GM18511 (cell line): ENCODE results near the gene GMEB2.

Source experiments
- ATAC-seq: cut with Tn5 transposase; IDR thresholded peaks from one replicate; pipeline ENCODE4 v1.9.1; 2021; ENCODE audit warnings: mild to moderate bottlenecking, moderate library complexity; ENCODE audit not compliant: unreplicated experiment

The GMEB2 gene

GRCh38 chr20:63547725-63548480 is 79.0 kb downstream of the GMEB2 start, which contains the start of gene SRMS:
TSS of gene SRMS (minus strand) at chr20:63547749. CDS start at chr20:63547463, 286 bp downstream.
- ATAC-seq: no peak

DNA sequence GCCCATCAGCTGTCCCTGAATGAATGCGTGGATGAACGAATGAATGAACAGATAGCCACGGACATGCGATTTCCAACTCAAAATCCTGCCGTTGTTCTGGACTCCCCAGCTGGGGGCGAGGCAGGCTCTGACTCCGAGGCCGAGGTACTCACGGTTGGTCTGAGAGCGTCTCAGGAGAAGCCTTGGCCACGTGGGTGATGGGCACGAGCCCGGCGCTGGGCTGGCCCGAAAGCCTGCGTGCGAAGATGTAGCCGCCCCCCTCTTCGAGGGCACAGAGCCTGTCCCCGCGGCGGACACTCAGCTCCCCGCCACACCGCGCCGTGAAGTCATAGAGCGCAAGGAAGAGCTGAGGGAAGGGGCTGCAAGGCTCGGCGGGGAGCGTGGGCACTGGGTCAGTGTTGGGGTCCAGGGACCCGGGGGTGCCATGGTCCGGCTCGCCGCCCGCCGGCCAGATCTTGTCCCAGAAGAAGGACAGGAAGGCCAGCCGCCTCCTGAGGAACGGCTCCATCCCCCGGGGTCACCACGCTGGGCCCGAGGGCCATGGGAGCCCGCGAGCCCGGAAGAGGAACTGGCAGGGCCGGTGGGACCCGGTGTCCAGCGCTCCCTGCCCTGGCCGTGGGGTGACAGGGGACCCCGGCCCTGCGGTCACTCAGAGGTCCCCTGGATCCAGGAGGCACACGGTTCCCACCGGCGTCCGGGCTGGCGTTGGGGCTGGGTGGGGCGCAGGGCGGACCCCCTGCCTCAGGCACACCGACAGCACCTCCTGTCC is 79.8 kb downstream of the GMEB2 start:
- ATAC-seq: no peak

GRCh38 chr20:63546256-63546955 is 80.5 kb downstream of the GMEB2 start:
- ATAC-seq: no peak

- ATAC-seq: no peak
Observed at GRCh38 chr20:63545814-63546213, 81.1 kb downstream of the GMEB2 start.

GRCh38 chr20:63544958-63545516 is 81.9 kb downstream of the GMEB2 start:
- no peak for ATAC-seq

DNA sequence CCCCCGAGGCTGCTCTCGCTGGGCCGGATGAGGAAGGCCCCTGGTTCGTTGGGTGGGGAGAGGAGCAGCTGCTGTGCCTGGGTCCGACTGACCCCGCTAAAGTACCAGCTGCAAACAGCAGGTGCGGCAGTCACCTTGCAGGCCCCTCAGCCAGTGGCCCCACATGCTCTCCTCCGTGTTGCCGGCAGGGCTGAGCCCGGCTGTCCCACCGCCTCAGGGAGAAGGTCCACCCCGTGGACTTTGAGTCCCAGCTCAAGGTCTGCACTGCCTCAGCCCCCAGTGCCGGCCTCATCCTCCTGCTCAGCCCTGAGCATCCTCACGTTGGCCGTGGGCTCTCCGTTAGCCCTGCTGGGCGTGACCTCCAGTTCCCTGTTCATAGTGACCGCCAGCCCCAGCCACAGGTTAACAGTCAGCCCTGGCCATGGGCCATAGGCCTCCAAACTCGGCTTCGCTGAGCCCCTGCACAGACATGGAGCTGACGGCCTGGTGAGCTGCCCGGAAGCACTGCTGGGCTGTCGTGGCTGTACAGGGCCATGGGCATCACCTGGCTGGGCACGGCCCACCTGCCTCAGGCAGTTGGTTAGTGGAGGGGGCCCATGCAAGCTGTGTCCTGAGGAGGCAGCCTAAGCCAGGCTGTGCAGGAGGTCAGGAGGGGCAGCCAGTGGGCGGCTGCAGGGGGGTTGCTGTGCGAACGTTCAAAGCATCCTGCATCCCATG is 82.5 kb downstream of the GMEB2 start:
- no peak for ATAC-seq

GRCh38 chr20:63543733-63544132 is 83.2 kb downstream of the GMEB2 start:
- ATAC-seq: no peak

GRCh38 chr20:63543131-63543530 is 83.8 kb downstream of the GMEB2 start:
- no peak for ATAC-seq

DNA sequence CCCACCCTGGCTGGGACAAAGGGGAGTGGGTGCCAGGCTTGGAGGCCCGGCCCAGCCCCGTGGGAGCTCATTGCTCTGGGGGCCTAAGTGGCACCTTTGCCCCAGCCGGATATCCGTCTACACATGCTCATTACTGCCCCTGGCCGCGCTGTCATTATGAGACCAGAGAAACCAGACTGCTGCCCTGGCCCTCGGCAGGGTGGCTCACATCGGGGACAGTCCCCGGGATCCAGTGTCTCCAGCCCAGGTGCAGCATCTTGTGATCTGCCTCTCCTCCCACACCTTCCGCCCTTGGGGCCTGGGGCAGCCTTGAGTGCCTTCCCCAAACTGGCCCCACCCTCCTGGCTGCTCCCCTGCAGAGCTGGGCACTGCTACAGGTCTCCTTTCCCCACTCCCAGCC is 84.2 kb downstream of the GMEB2 start:
- ATAC-seq: no peak

- ATAC-seq: no peak
Observed at GRCh38 chr20:63542031-63542559, 84.8 kb downstream of the GMEB2 start.

- ATAC-seq: no peak
Observed at GRCh38 chr20:63541371-63541770, 85.5 kb downstream of the GMEB2 start.

- no peak for ATAC-seq
Observed at GRCh38 chr20:63540417-63541186, 86.3 kb downstream of the GMEB2 start.

DNA sequence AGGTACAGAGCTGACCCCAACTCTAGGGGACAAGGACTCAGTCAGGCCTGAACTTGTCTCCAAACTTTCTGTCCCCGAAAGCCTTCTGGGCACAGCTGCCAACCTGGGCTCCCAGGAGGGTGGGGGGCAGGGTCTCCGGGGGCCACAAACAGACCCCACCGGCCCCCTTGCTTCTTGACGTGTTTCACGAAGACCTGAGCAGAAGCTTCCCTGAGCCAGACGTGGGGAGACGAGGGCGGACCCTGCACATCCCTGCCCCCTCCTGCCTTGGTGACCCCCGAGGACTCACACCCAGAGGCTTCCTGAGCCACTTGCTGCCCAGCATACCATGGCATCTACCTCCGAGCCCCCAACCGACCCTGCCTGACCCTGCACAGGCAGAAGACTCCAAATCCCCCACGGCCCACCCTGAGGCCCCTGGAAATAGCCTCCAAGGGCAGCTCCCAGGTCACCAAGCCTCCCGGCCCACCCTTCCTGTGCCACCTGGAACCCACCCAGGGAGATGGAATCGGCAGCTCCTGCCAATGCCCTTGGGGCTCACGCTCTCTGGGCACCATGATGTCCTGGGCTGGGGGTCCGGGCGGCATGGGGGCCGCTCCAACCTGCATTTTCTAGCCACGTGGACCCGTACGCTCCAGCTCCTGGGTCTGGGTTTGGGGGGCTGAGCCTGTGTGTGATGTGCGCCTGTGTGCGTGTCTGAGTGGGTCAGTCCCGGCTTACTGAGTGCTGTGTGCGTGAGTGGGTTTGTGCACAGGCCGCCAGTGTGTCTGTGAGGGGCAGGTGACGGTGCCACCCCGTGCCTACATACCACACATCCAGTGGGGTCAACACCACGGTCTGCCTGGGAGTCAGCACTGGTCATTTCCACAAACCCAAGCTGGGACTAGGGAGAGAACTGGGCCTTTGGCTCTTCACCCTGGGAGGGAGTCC is 87.2 kb downstream of the GMEB2 start:
- no peak for ATAC-seq

DNA sequence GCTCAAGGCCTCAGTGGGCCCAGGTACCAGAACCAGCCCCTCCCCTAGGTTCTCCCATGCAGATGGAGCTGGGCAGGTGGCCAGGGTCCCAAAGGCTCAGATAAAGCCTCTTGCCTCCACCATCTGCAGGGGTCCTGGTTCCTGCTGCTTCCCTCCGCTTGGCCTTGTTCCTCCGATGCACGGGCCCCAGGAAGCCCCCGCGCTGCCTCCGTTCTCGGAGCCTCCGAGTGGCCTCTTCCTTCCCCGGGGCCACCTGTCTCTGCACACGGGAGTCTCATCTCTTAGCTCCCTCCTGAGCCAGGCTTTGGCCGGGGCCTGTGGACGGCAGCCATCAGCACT is 87.8 kb downstream of the GMEB2 start:
- ATAC-seq: no peak

DNA sequence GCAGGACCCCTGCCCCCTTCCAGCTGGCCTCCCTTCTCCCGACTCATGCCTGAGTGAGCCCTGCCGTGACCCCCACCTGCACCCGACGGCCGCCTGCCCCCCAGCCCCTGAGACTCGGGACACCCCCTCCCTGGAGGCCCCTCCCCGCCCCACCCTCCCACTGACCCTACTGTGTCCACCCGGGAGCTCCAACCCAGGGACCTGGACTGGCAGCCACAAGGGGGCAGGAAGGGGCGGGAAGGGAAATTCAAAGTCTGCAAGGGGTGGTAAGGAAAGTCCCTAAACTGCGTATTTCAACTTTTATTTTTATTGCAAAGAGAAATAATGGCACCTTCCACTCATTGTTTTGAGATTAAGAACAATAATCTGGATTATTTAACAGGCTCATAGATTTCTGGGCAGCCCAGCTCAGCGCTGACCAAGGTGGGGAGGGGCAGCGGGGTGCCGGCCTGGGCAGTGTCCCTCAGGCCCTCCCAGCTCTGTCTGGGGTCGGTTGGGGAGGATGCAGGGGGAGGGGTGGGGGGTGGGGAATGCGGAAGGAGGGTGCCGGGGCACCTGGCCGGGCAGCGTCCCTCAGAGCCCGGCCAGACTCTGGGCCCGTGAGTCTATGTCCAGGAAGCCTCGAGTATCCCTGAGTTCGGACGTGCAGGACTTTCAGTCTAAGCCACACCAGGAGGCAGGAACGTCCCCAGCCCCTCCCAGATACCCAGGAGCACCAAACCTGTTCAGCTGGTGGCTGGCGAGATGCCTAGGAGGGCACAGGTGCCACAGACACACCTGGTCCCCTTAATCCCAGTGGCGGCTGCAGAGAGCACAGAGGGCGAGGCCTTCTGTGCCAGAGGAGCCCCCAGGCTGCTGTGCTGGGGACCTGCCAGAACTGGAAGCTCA is 88.5 kb downstream of the GMEB2 start:
- no peak for ATAC-seq
